22Rv1 (cell line): ENCODE data around the gene FNDC3A.

Experiments used
- ZFX ChIP-seq: fragments of 450-650 bp; IDR thresholded peaks from 2 replicates; pipeline ENCODE4 v1.6.1; 2017; ENCODE audit warnings: antibody characterized with exemption, borderline replicate concordance
- TF ChIP-seq, protein P1 (sequence below): fragments of 450-650 bp; IDR thresholded peaks from 2 replicates; pipeline ENCODE4 v1.5.1; 2017; ENCODE audit warnings: mild to moderate bottlenecking

DNA sequence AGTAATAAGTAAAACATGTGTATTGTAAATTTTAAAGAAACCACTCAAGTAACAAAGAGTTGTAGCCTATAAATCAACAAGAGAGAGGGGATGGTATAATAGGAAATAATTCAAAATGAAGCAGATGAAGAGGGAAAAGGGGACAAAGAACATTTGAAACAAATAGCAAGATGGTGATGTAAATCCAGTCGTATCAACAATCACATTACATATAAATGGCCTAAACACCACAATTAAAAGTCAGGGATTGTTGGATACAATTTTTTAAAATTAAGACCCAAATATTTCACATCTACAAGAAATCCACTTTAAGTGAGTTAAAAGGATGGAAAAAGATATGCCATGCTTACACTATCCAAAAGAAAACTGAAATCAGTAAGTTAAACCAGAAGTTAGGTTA is 15.2 kb downstream of the FNDC3A start:
- TF ChIP-seq, protein P1, sequence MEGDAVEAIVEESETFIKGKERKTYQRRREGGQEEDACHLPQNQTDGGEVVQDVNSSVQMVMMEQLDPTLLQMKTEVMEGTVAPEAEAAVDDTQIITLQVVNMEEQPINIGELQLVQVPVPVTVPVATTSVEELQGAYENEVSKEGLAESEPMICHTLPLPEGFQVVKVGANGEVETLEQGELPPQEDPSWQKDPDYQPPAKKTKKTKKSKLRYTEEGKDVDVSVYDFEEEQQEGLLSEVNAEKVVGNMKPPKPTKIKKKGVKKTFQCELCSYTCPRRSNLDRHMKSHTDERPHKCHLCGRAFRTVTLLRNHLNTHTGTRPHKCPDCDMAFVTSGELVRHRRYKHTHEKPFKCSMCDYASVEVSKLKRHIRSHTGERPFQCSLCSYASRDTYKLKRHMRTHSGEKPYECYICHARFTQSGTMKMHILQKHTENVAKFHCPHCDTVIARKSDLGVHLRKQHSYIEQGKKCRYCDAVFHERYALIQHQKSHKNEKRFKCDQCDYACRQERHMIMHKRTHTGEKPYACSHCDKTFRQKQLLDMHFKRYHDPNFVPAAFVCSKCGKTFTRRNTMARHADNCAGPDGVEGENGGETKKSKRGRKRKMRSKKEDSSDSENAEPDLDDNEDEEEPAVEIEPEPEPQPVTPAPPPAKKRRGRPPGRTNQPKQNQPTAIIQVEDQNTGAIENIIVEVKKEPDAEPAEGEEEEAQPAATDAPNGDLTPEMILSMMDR = no peak
- TF ChIP-seq ZFX = no peak
